Esophagus muscularis mucosa (tissue), 3 donors: Measurements from ENCODE around the gene STK10.

Experiments
- CTCF ChIP-seq, 3 experiments: fragments of 200-600 bp in 2 of 3; fragments of 450-650 bp in 1 of 3; sonication (generic) in 2 of 3; IDR thresholded peaks; one replicate each; pipeline ENCODE4 v1.5.1; 2017 to 2019; ENCODE audit warnings: antibody characterized with exemption in 3 of 3, mild to moderate bottlenecking in 2 of 3, moderate library complexity in 1 of 3
- EP300 ChIP-seq: sonication (generic); formaldehyde crosslinking; IDR thresholded peaks from one replicate; pipeline ENCODE4 v1.6.1; 2017; ENCODE audit warnings: antibody characterized with exemption

GRCh38 chr5:172143875-172144274 lies 44.1 kb downstream of the STK10 start:
- TF ChIP-seq CTCF (IDR thresholded peaks at IDR 0.05) (no peak), EP300 (no peak)
